CD4-positive, alpha-beta T cell treated with Interleukin-17A for 1 hour (primary cell): Measurements from ENCODE around the gene KYAT1.
A peak's percentile ranks its signal among the peaks of the same experiment; 100 is the strongest.

ENCODE experiments used
- DNase-seq: peaks from one replicate; pipeline ENCODE4 v3.0.0-alpha.2; 2020

KYAT1 gene

DNA sequence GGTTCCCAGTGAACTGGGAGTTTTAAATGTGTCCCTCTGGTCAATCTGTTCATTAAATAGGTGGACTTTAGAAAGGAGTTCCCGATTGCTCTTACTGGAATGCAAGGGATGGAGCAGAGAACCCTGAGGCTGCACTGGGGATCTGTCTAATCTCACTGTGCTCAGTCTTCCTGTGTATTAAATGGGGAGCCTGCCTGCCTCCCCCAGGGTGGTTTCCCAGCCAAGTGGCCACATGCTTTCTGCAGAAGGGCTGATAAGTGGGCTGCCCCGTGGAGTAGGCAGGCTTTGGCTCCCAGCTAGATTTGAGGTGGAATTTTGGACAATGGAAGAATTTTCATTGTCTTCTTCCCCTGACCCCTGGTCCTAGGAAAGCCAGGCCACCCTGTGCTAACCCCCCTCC lies 25.0 kb upstream of the KYAT1 start:
- DNase-seq, result no peak

DNA sequence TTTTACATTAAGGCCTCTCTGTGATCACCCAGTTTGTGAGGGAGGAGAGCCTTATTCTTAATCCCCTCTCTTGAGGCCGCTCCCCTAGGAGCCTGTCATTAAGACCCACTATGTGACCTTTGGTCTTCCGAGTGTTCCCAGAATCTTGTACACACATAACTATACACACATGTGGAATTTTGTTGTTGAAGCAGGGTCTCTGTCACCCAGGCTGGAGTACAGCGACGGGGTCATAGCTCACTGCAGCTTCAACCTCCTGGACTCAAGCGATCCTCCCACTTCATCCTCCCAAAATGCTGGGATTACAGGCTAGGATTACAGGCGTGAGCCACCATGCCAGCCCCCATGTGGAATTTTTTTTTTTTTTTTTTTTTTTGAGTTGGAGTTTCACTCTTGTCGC lies 24.2 kb upstream of the KYAT1 start:
- DNase-seq, result no peak

DNA sequence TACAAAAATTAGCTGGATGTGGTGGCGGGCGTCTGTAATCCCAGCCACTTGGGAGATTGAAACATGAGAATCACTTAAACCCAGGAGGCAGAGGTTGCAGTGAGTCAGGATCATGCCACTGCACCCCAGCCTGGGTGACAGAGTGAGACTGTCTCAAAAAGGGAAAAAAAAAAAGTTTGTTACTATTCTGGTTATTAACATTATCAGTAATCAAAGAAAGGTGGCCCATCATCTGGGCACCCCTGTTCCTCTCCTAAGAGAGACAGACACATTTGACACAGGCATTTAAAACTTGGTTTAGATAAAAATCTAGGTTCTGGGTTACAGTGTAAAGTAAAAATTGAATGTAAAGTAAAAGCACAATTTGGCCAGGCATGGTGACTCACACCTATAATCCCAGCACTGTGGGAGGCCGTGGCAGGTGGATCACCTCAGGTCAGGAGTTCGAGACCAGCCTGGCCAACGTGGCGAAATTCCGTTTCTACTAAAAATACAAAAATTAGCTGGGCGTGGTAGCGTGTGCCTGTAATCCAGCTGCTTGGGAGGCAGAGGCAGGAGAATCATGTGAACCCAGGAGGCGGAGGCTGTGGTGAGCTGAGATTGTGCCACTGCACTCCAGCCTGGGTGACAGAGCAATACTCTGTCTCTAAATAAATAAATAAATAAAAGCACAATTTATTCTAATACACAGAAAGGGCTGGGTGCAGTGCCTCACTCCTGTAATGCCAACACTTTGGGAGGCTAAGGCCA lies 22.3 kb upstream of the KYAT1 start:
- DNase-seq, result no peak

DNA sequence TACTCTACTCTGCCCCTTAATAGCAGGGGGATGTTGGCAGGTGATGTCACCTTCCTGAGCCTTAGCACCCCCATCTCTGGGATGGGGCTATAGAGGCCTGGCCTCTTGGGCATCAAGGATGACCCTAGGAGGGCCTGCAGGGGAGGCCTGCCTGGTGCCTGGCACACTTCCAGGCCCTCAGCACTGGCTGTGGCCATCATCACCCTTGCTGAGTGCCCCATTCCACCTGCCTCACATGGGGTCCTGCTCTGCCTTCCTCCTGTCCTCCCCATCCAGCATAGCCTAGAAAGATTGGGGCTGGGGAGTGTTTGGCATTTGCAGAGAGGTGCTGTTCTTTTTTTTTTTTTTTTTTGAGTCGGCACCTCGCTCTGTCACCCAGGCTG lies 21.3 kb upstream of the KYAT1 start:
- no peak for DNase-seq

DNA sequence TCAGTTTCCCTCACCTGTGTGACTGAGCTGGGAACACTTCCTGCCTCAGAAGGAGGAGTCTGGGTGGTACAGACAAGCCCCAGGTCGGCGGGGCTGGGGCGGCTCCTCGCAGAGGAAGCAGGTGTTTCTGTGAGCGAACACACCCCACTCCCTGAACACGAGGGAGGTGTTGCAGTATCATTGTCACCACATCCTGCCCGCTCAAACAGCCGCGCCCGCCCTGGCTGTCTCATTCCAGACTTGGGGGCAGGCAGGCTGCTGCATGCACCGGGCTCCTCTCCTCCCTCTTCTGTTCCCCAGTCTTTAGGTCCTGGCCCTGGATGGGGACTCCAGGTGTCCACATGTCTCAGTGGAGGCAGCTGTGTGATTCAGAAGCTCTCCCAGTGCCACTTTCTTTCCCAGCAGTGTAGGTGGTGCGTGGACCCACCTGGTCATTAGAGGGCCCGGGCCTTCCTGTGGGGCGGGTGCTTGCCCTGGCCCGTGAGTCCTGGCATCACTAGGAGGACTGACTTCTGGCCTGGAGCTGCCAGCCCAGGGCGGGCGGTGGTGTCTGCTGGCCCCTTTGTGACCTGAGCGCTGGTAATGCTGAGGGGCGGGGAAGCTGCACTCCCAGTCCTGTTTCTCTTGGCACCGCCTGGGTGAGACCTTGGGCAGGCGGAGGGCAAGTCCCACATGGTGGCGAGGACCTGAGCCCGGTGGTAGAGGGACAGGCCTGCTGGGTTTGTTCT lies 20.8 kb upstream of the KYAT1 start:
- DNase-seq, result peak; percentile 89

DNA sequence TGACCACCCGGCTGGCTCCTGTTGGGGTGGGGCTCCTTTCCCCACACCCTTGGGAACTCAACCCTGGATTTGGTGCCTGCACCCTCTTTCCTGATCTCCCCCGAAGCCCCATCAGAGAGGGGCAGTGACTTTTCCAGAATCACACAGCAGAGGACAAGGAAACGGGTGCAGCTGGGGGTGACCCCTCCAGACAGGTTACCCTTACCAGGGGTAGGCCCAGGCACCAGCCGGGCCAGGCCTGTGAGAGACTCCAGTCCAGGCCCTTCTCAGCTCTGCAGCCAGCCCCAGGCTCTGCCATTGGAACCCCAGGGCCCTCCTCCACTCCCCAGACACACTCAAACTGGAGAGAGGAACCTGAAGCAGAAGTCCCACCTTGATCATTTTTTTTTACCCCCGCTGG lies 20.1 kb upstream of the KYAT1 start:
- DNase-seq, result no peak

DNA sequence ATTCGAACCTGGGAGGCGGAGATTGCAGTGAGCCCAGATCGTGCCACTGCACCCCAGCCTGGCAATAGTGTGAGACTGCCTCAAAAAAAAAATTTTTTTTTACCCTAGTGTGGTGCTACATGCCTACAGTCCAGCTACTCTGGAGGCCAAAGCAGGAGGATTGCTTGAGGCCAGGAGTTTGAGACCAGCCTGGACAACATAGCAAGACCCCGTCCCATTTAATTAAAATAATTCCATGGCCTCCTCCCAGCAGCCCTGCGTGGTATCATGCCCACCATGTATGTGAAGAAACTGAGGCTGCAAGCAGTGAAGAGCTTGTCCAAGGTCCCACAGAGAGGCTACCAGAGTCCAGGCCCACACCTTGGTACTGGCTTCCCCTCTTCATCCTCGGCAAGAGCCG lies 19.6 kb upstream of the KYAT1 start:
- DNase-seq, result no peak

DNA sequence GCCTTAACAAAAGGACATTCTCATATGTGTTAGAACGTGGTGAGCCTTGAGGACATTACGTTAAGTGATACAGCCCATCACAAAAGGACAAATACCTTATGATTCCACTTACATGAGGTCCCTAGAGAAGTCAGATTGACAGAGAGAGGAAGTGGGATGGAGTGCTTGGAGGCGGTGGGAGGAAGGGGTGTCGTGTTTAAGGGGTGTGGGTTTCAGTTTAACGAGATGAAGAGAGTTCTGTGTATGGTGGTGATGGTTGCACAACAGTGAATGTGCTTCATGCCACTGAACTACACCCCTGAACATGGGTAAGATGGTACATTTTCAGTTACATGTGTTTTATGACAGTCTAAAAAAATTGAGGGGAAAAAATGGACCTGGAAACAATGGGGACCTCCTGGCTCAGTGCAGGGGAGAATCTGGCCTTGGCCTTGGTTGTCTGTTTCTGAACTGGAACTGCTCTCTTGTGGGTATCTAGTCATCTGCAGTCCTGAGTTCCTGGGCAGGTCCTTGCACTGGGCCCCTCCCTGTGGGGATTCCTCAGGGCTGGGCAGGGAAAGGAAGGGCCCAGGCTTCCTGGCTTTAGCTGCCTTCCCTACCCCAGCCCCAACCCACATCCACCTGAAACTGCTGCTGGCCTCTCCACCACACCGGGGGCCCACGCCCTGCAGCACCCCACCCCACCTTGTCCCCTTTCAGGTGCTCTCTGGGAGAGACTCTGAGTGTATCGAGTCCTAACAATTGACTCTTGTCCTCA lies 18.0 kb upstream of the KYAT1 start:
- DNase-seq, result peak; percentile 52

DNA sequence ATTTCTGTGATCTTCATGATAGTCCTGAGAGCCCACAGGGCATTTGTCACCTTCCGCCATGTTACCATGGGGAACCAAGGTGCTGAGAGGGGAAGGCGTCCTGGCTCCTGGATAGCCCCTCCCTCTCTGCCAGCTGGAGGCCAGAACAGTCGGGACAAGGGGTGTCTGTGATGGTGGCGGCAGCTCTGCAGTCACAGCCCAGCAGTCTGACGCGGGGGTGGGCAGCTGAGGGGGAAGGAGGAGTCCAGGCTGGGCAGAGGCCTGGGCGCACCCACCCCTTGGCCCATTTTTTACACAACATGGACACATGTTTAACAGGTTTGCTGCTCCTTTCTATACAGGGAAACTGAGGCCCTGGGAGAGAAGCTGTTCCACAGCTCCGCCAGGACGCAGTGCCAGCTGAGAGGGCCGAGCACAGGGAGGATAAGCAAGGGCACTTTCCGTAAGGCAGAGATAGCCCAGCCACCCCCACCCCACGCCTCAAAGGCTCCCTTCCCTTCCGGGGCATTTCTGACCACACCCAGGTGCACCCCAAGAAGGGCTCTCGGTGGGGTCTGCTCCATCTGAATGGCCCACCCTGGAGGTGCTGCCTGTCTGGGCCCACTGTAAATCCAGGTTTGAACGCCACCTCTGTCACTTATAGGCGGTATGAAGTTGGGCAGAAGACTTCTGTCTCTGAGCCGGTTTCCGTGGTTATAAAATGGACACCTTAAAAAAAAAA lies 17.3 kb upstream of the KYAT1 start:
- DNase-seq, result no peak

DNA sequence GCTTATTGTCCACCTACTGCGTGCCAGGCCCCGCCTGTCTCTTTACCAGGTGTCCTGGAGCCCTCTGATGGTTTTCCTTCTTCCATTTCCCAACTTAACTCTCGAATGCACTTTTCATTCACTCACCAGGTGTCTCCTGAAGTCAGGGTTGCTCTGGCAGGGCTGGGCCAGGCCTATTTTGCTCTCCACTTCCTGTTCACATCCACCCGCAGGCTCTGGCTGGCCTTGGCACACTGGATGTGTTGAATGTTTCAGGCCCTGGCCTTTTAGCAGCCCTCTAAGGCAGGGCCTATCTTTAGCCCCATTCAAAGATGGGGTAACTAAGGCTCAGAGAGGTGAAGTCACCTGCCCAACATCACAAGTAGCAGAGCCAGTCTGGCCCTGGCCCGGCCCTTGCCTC lies 16.6 kb upstream of the KYAT1 start:
- no peak for DNase-seq

DNA sequence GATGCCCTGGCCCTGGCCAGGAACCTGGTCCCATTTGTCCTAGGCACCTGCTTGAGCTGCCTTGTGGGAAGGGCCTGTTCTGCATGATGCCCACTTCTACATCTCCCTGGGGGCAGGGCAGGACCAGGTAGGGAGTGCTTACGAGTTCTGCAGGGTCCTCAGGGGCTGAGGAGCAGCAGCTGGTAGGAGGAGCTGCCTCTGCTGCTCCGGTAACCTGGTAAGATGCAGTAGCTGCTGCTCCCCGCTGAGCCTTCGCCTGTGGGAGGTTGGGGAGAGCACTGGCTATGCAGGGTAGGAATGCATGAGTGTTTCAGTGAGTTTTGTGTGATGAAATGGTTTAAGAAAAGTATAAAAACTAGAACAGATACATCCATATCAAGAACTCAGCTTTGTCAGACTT lies 13.8 kb upstream of the KYAT1 start:
- no peak for DNase-seq

DNA sequence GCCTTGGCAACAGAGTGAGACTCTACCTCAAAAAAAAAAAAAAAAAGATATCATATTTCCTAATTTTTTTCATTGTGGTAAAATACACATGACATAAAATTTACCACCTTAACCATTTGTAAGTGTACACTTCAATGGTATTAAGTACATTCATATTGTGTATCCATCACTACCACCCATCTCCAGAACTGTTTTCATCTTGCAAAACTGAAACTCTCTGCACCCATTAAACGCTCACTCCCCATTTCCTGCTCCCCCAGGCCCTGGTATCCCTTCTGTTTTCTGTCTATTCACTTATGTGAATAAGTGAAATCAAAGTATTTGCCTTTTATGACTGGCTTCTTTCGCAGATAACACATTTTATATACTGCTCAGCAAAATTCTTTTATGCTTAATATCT lies 13.0 kb upstream of the KYAT1 start:
- DNase-seq, result peak; percentile 14

DNA sequence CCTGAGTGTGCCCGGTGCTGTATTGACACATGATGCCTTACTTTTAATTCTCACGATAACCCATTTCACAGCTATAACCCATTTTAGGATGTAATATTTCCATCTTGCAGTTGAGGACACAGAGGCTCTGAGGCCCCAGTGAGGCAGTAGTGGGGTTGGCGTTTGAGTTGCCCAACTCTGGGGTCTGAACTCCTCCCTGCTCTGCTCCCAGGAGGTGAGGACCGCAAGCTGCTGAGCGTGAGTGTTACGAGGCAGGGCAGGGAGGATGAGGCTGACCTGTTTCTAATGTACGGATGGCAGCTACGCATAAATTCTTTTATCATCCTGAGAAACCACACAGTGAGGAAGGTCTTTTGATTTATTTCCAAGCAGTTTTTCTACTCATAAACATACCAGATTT lies 11.6 kb upstream of the KYAT1 start:
- DNase-seq, result no peak

DNA sequence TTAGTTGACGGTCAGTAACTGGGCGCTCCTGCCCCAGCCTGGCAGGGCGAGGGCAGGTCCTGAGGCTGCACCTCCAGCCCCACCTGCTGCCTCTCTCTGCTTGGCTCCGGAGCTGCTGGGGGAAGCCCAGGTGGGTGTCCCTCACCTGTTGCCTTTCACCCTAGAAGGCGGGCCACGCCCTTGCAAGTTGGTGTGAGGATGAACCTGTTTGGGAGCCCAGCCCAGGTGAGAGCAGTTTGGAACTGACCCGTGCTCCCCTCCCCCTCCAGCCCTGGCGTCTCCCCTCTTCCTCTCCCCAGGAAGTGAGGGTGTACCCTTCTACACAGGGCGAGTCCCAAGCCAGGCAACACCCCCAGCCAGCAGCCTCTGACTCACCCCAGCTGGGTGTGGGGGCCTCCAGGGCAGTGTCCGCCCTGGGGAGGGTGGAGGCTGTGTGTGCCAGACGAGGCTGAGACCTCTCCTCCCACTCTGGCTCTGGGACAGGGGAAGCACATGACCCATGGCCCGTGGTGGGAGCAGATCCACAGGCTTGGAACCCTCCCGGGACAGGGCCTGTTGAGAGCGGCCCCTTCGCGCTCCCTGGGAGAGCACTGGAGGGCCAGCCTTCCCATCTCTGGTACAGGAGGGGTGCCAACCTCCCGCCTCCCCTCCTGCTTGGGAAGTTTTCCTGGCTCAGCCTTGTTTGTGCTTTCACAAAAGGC lies 10.6 kb upstream of the KYAT1 start:
- peak; percentile 39 for DNase-seq

DNA sequence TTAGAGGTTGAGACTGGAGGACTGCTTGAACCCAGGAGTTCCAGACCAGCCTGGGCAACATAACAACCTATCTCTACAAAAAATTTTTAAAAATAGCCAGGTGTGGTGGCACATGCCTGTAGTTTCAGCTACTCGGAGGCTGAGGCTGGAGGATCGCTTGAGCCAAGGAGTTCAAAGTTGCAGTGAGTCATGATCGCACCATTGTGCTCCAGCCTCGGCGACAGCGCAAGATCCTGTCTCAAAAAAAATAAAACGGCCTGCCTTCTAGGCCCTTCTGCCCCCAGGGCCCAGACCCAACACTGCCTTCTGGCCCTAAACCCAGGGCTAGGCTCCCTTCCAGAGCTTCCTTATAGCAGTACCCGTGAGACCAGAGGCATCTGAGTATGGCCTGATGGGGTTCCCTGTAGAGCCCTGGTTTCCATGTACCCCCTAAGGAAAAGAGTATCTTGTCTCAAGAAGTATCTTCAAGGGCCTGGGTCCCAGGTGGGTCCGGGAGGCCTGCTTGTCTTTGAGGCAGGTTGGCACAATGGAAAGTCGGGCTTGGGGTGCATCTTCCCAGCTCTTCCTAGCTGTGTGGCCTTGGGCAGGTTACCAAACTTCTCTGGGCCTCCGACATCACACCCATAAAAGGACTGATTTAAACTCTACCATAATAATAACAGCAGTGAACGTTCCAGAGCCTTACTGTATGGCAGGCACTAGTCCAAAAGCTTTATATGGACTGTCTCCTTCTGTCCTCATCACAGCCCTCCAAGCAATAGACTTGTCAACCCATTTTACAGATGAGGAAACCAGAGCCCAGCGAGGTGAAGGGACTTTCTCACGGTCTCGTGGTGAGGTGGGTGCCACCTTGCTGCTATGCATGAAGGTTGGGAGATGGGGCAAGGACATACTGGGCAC lies 9.8 kb upstream of the KYAT1 start:
- DNase-seq, result peak; percentile 20

DNA sequence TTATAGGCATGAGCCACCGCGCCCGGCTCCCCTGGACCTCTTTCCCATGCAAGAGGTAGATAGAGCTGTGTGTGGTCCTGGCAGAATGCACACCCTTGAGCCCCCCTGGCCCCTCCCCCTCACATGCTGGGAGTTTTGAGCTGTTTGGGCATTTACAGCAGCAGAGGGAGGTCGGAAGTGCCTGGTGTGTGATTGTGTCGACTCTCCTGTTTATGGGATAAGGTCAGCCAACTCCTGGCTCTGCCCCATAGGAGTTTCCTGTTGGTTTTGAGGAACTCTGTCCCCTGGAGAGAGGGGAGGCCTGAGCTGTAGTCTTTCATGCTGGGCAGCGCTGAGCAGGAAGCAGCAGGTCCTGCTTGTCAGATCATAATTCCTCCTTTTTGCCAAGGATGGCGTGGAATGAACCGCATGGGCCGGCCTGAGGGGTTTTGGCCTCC lies 6.2 kb upstream of the KYAT1 start:
- DNase-seq, result no peak

DNA sequence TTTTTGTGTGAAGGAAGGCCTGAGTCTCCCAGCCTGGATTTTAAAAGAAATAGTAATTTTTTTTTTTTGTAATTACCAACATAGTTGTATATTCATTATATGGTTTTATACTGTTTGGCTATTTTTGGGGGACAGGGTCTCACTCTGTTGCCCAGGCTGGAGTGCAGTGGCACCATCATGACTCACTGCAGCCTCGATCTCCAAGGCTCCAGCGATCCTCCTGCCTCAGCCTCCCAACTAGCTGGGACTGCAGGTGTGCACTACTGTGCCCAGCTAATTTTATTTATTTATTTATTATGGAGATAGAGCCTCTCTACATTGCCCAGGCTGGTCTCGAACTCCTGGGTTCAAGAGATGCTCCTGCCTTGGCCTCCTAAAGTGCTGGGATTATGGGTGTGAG lies 5.3 kb upstream of the KYAT1 start:
- DNase-seq, result no peak

DNA sequence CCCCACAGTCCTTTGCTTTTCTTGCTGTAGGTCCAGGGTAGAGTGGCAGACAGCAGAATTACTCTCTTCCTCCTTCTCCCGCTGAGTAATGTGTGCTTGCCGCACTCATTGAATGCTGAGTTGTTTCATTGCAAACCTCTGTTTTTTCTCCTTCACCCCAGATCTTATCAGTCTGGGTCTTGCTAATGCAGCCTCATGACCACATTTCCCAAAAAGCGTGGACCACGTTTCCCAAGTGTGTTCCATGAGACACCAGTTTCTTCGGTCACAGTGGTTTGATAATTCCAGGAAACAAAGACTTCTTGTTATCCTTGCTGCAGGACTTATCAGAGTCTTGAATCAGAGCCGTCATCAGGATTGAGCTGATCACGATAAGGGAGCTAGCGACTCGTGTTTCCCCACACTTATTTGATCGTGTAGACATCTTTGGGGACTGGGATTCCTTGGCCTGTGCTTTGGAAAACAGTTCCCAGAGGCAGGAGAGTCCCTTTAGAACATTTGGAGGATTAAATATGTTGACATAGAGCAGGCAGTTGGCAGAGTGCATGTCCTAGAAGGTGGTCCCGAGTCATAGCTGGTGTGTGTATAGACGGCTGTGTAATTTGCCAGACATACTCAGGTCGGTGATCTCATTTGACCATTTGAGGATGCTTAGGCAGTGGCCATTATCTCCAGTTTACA lies 4.6 kb upstream of the KYAT1 start:
- no peak for DNase-seq

DNA sequence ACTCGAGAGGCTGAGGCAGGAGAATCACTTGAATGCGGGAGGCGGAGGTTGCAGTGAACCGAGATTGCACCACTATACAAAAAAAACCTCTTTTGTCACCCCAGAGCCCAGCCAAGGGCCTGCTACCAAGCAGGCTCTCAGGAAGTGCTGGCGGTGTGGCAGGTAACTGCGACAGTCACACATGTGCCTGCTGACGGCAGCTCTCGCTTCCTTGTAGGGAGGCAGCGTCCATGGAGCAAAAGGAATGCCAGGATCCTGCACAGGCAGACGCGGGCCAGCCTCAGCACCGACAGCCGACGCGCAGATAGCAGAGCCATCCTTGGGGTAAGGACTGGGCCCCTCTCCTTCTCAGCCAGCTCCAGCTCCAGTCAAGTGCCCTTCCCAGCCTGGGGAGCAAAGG lies 4.0 kb upstream of the KYAT1 start:
- no peak for DNase-seq

DNA sequence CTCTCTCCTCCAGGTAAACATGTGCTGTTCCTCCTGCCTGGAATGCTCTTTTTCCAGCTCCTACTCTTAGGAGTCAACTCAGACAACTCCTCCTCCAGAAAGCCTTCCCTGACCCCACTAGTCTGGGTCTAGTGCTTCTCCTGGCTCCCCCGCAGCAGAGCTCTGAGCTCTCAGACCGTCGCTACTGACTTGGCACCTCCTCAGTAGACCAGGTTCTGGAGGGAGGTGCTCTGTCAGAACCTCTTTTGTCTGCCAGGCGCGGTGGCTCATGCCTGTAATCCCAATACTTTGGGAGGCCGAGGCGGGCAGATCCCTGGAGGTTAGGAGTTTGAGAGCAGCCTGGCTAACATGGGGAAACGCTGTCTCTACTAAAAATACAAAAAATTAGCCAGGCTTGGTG lies 3.6 kb upstream of the KYAT1 start:
- DNase-seq, result no peak

DNA sequence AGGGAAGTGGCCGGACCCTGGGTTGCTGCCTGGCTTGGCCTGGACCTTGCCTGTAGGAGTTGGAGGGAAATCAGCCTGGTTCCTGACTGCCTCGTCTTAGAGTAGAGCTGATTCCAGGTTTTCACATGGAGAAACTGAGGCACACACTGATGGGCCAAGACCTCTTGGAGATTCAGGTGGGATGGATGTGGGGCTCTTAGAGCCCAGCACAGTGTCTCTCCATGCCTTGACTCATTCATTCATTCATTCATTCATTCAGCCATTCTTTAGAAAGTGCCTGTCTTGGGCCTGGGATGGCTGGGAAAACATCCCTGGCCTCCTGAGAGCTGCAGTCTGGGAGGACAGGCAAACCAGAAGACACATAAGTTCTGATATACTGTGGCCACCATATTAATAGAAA lies 2.4 kb upstream of the KYAT1 start:
- no peak for DNase-seq
